Activated T-cell treated with anti-CD3 and anti-CD28 coated beads for 48 hours (primary cell): ENCODE results near the gene CYS1.
"Not testable (repeated sequence)": the region's sequence is repeated elsewhere in the genome, so short reads cannot be mapped to it uniquely, and the experiment has no call there.

Source experiments
- DNase-seq: peaks from one replicate; pipeline ENCODE4 v3.0.0-alpha.2; 2020; ENCODE audit warnings: low read depth

CYS1 gene

GRCh38 chr2:10012366-10012962, 67.7 kb downstream of the CYS1 start:
- DNase-seq, result not testable (repeated sequence)

DNA sequence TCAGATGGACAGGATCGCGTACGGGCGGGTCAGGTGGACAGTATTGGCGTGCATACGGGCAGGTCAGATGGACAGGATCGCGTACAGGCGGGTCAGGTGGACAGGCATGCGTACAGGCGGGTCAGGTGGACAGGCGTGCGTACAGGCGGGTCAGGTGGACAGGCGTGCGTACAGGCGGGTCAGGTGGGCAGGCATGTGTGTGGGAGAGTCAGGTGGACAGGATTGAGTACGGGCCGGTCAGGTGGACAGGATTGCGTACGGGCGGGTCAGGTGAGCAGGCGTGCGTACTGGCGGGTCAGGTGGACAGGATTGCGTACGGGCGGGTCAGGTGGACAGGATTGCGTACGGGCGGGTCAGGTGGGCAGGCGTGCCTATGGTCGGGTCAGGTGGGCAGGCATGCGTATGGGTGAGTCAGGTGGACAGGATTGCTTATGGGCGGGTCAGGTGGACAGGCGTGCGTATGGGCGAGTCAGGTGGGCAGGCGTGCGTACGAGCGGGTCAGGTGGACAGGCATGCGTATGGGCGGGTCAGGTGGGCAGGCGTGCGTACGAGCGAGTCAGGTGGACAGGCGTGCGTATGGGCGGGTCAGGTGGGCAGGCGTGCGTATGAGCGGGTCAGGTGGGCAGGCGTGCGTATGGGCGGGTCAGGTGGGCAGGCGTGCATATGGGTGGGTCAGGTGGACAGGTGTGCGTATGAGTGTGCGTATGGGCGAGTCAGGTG, 68.4 kb downstream of the CYS1 start:
- not testable (repeated sequence) for DNase-seq

DNA sequence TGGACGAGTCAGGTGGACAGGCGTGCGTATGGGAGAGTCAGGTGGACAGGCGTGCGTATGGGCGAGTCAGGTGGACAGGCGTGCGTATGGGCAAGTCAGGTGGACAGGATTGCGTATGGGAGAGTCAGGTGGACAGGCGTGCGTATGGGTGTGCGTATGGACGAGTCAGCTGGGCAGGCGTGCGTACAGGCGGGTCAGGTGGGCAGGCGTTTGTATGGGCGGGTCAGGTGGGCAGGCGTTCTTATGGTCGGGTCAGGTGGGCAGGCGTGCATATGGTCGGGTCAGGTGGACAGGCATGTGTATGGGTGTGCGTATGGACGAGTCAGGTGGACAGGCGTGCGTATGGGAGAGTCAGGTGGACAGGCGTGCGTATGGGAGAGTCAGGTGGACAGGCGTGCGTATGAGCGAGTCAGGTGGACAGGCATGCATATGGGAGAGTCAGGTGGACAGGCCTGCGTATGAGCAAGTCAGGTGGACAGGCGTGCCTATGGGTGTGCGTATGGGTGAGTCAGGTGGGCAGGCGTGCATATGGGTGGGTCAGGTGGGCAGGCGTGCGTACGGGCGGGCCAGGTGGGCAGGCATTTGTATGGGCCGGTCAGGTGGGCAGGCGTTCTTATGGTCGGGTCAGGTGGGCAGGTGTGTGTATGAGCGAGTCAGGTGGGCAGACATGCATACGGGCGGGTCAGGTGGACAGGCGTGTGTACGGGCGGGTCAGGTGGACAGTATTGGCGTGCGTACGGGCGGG, 69.2 kb downstream of the CYS1 start:
- not testable (repeated sequence) for DNase-seq

DNA sequence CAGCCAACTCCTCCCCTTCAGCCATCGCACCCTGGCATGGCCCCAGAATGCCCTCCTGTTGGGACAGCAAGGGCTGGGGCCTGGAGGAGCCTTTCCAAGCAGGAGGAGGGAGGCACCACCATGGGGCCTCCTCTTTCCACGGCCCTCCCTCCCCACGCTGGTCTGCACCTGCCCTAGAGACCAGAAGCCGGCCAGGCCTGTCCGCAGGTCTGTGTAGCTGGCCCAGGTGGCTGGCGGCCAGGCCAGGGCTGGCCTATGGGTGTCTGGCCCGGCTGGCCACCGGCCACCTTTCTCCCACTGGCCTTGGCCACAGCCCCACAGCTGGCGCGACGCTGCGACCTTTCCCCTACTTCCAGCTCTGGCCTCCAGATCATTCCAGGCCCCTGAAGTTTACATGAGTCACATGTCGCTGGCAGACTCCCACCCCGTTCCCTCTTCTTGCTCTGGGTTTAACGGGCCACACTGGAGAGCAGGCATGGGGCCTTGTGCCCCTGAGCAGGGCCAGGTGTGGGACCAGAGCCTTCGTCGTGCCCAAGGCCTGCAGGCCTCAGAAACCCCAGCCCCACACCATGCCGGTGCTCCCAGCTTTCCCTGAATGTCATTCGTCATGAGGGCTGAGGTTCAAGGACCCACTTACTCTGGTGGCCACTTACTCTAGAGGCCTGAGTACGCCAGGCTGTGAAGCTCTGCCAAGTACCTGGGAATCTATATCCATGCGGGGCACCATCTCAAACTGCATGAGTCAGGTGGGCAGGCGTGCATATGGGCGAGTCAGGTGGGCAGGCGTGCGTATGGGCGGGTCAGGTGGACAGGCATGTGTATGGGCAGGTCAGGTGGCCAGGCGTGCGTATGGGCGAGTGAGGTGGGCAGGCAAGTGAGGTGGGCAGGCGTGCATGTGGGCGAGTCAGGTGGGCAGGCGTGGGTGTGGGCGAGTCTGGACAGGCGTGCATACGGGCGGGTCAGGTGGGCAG, 70.1 kb downstream of the CYS1 start:
- no peak for DNase-seq

GRCh38 chr2:10009271-10009810, 70.9 kb downstream of the CYS1 start:
- DNase-seq, result no peak

DNA sequence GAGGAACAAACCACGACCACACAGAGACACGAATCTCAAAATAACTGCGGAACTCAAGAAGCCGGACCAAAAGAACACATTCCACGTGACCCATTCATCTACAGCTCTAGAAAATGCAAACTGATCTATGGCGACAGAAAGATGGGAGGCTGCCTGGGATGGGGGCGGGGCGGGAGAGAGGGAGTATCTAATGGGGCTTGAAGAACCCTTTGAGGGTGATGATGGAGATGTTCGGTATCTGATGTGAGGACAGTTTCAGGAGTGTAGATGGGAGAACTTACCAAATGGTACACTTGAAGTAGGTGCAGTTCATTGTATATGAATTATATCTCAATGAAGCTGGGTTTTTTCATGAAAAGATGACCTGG, 71.4 kb downstream of the CYS1 start:
- DNase-seq, result no peak

GRCh38 chr2:10007921-10008808, 72.0 kb downstream of the CYS1 start:
- DNase-seq, result no peak

- no peak for DNase-seq
Observed at GRCh38 chr2:10007435-10007834, 72.8 kb downstream of the CYS1 start.
